HFFc6 (cell line): Measurements from ENCODE around the gene DPYD. TPM values are rescaled to one million over a fixed set of nuclear protein-coding genes. Genes with fewer than 3 reads are reported as not detected.

Experiments used
- DNase-seq: peaks from one replicate; pipeline ENCODE4 v3.0.0-alpha.2; 2018
- H3K27ac Mint-ChIP-seq: 2 replicates; pipeline ENCODE4 v1.8.0; 2020; ENCODE audit warnings: mild to moderate bottlenecking, mixed read lengths
- H3K27me3 Mint-ChIP-seq: 2 replicates; pipeline ENCODE4 v1.8.0; 2021; ENCODE audit warnings: mild to moderate bottlenecking, moderate library complexity, mixed read lengths; ENCODE audit not compliant: insufficient read depth
- H3K36me3 Mint-ChIP-seq: 2 replicates; pipeline ENCODE4 v1.8.0; 2021; ENCODE audit warnings: low read depth, mixed read lengths
- H3K4me1 Mint-ChIP-seq: 2 replicates; pipeline ENCODE4 v1.8.0; 2020; ENCODE audit warnings: low read depth, mixed read lengths
- H3K4me3 Mint-ChIP-seq: 2 replicates; pipeline ENCODE4 v1.8.0; 2020; ENCODE audit warnings: mild to moderate bottlenecking, moderate library complexity, mixed read lengths
- H3K9me3 Mint-ChIP-seq: 2 replicates; pipeline ENCODE4 v1.8.0; 2020; ENCODE audit warnings: mild to moderate bottlenecking, mixed read lengths
- CTCF ChIP-seq: fragments of 200-600 bp; sonication (generic); IDR thresholded peaks from 2 replicates; pipeline ENCODE4 v1.5.0; 2021; ENCODE audit warnings: antibody characterized with exemption, mild to moderate bottlenecking
- total RNA-seq, 6 experiments: library from RNA; stranded (reverse); fragmentation: NEBNext Ultra II Directional; extraction: Animal tissue kit (Norgen Biotek cat#: 25700); gene quantifications; 2 replicates in 1 of 6; 3 replicates in 5 of 6; pipeline ENCODE4 v1.2.3, GENCODE V29; 2021

DPYD gene
- total RNA-seq, 6 experiments from 2014 or later, result 37.0 to 77.8 (median 67.9) TPM

- H3K9me3 Mint-ChIP-seq, result no peaks in the 10 kb centered on the region
- no peak for DNase-seq
- H3K27ac Mint-ChIP-seq, result no peak overlapping the region
- no peak overlapping the region for H3K4me3 Mint-ChIP-seq
- no peaks in the 10 kb centered on the region for H3K27me3 Mint-ChIP-seq
- peaks cover 44% of the 10 kb centered on the region for H3K4me1 Mint-ChIP-seq
- TF ChIP-seq CTCF, result no peak
- H3K36me3 Mint-ChIP-seq, result peaks cover 49% of the 10 kb centered on the region
Measured at GRCh38 chr1:97875996-97876395, 44.8 kb downstream of the DPYD start.

GRCh38 chr1:97870589-97870988 is 50.2 kb downstream of the DPYD start:
- no peak overlapping the region for H3K27ac Mint-ChIP-seq
- H3K4me3 Mint-ChIP-seq, result no peak overlapping the region
- peaks cover 21% of the 10 kb centered on the region; the same call in 1 of the 2 replicates for H3K4me1 Mint-ChIP-seq
- DNase-seq, result no peak
- H3K36me3 Mint-ChIP-seq, result peaks cover 40% of the 10 kb centered on the region
- no peaks in the 10 kb centered on the region; the same call in 1 of the 2 replicates for H3K9me3 Mint-ChIP-seq
- H3K27me3 Mint-ChIP-seq, result no peaks in the 10 kb centered on the region
- no peak for TF ChIP-seq CTCF

GRCh38 chr1:97869441-97869840 is 51.4 kb downstream of the DPYD start:
- DNase-seq, result no peak
- Mint-ChIP-seq H3K4me3 (no peak overlapping the region), H3K27ac (no peak overlapping the region), H3K9me3 (no peaks in the 10 kb centered on the region; the same call in 1 of the 2 replicates), H3K36me3 (peaks cover 50% of the 10 kb centered on the region), H3K4me1 (peaks cover 25% of the 10 kb centered on the region), H3K27me3 (no peaks in the 10 kb centered on the region)
- no peak for TF ChIP-seq CTCF

GRCh38 chr1:97867127-97867526 is 53.7 kb downstream of the DPYD start:
- Mint-ChIP-seq H3K36me3 (peaks cover 46% of the 10 kb centered on the region), H3K4me3 (no peak overlapping the region), H3K27me3 (no peaks in the 10 kb centered on the region), H3K9me3 (no peaks in the 10 kb centered on the region; the same call in 1 of the 2 replicates), H3K4me1 (peaks cover 25% of the 10 kb centered on the region), H3K27ac (no peak overlapping the region)
- no peak for TF ChIP-seq CTCF
- DNase-seq, result no peak

GRCh38 chr1:97864615-97865014 is 56.2 kb downstream of the DPYD start:
- Mint-ChIP-seq H3K4me1 (peaks cover 44% of the 10 kb centered on the region), H3K27me3 (no peaks in the 10 kb centered on the region), H3K9me3 (no peaks in the 10 kb centered on the region; the same call in 1 of the 2 replicates), H3K27ac (peak overlapping the region; percentile 18; the same call in 1 of the 2 replicates), H3K36me3 (peaks cover 42% of the 10 kb centered on the region), H3K4me3 (no peak overlapping the region)
- TF ChIP-seq CTCF, result no peak
- DNase-seq, result no peak

GRCh38 chr1:97853221-97853620 is 67.6 kb downstream of the DPYD start:
- Mint-ChIP-seq H3K36me3 (peaks cover 23% of the 10 kb centered on the region), H3K27me3 (no peaks in the 10 kb centered on the region; the same call in 1 of the 2 replicates), H3K4me3 (no peak overlapping the region), H3K27ac (no peak overlapping the region), H3K9me3 (no peaks in the 10 kb centered on the region), H3K4me1 (peaks cover 40% of the 10 kb centered on the region)
- TF ChIP-seq CTCF, result no peak
- DNase-seq, result no peak
